NCI-H1092 treated with DMSO at 0.1 percent for 48 hours (cell line): ENCODE measurements around the gene CUX1.

Experiments used
- DNase-seq: peaks from one replicate; lab custom pipeline; 2025; lab: John Stamatoyannopoulos, UW

CUX1 gene

DNA sequence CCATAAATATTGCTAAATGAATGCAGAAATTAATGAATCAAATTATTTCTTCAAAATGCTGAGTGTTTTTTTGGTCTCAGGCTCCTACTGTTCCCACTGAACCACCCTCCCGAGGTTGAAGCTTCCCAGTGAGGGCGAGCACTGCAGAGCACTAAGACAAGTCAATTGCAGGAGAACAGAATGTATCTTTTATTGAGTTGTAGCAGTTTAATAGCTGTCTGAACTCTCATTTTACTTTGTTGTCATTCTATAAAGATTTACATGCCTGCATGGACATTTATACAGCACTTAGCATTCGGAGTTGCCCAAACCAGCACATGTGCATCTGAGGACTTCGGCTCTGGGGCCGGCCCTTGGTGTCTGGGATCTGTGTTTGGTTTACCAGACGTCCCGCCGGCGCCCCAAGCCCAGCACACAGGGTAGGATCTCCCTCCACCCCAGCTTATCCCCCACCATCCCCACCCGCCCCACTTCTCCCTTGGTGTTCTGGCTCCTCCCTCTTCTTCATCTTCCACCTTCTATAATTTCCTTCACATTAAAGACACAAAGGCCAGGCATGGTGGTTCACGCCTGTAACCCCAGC lies 258.2 kb downstream of the CUX1 start:
- DNase-seq: no peak

DNA sequence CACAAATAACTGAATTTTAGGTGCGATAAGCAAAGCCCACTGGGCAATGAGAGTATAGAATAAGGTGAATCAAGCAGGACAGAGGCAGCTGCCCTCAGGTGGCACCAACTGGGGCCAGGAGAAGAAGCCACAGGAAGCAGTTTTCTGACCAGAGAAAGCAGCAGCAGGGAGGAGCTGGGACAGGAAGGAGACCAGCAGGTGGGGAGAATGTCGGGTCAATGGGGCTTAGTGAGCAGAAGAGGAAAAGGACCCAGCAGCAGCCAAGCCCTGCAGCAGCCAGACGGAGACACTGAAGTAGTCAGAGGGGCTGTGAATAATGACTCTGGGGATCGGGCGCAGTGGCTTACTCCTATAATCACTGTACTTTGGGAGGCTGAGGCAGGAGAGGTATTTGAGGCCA lies 259.7 kb downstream of the CUX1 start:
- no peak for DNase-seq

DNA sequence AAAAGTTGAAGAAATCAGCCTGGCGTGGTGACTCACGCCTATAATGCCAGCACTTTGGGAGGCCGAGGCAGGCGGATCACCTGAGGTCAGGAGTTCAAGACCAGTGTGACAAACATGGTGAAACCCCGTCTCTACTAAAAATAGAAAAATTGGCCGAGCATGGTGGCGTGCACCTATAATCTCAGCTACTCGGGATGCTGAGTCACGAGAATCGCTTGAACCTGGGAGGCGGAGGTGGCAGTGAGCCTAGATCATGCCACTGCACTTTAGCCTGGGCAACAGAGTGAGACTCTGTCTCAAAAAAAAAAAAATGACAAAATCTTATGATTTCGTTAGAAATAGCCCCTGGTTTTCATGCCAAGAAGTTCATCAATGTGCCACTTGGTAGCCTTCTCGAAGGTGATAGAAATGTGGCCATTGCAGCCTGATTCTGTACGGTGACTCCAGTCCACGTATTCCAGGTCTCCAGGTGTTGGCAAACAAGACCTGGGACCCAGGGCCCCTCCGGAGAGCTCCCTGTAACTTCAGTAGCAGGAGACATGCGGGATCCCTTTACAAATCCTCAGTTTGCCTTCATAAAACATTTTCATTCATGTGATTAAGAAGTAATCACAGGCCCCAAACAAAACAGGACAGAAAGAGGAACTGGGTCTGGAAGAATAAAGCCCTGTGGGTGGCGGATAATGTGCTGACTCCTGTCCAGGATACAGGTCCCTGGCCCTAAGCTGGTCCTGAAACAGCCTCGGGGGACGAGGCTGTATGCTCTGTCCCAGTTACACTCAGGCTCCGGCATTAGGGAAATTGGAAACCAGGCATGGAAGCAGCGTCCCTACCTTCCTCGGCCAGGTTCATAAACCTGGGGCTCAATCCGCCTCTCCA lies 262.0 kb downstream of the CUX1 start:
- no peak for DNase-seq

DNA sequence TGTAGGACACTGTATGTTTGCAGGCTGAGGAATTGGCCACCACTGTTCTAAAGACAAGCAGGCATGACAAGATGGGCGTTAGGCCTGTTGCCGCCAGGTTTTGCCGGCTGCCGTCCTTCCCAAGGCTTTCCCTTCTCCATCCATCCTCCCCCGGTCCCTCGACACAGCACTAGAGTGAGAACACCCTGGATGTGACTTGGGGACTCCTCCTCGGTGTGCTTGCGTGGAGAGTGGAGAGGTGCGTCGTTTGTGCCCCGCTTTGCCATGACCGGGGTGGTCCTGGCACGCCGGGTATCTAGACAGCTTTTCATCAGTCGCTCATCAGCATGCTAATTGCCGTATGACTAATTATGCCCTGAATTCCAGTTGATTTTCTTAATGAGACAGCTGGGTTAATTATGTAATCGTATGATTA lies 262.6 kb downstream of the CUX1 start:
- DNase-seq: no peak

DNA sequence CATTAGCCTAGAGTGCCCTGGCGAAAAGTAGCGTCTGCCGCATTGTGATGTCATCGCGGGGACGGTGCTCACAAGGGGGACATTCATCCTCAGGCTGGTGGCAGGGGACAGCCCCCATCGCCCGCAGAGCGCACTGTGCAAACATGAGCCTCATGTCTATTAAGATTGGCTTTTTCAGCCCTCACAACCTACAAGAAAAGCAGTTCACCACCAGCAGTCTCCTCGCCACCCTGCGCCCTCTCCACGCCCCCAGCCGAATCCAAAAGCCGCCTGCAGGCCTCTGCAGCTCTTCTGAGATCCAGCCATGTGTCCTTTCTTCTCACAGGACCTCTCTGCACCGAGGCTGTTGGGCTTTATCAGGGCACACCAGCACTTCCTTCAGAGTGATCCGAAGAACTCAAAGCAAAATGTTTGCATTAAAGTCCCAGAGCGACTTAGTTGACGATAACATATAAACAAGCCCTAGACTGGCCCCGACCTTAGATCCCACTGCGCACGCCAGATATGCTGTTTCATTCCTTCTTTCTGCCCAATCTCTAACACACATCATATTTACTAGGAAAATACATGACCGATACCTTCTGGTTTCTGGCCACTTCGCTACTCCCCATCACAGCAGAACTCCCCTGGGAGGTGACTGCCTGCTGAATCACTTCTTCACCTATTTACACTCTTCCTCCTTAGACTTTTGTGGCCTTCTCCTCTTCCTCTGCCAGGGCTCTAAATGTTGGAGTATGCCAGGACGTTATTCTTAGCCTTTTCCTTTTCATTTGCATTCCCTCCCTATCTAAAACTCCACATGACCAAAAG lies 263.2 kb downstream of the CUX1 start:
- no peak for DNase-seq

DNA sequence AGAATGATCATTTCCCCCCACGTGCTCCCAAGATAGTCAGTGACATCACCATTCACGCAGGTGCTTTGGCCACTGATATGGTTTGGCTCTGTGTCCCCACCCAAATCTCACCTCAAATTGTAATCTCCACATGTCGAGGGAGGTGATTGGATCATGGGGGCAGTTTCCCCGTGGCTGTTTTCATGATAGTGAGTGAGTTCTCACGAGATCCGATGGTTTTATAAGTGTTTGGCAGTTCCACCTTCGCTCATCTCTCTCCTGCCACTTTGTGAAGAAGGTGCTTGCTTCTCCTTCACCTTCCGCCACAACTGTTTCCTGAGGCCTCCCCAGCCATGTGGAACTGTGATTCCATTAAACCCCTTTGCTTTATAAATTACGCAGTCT lies 263.8 kb downstream of the CUX1 start:
- DNase-seq: no peak

DNA sequence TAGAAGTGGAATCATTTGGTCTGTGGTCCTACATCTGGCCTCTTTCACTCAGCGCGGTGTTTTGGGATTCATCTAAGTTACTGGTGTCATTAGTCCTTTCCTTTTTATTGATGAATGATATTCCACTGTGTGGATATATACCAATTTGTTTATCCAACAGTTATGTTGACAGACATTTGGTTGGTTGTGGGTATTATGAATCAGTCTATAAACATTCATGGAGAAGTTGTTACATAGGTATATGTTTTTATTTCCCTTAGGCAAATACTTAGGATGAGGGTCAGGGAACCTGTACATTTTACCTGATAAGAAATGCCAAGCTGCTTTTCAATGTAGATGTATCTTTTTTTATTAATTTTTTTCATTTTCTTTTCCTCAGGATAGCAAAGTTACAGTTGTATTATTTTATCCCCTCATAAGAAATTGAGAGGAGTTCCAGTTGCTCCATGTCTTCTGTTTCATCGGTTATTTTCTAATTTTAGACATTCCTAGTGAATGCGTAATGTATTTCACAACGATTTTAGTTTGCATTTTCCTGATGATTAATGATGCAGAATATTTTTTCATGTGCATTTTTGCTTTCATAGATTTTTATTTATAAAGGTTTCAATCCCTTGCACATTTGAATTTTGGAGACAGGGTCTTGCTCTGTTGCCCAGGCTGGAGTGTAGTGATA lies 265.4 kb downstream of the CUX1 start:
- no peak for DNase-seq

DNA sequence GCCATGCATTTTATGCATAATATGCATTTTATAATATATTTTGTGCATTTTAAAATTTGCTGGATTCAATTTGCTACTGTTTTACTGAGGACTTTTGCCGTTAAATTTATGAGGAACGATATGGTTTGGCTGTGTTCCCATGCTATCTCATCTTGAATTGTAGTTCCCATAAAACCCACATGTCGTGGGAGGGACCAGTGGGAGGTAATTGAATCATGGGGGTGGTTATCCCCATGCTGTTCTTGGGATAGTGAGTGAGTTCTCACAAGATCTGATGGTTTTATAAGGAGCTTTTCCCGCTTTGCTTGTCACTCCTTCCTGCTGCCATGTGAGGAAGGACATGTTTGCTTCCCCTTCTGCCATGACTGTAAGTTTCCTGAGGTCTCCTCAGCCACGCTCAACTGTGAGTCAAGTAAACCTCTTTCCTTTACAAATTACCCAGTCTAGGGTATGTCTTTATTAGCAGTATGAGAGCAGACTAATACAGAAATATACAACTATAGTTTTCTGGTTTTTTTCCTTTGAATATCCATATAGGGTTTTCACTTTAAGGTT lies 267.9 kb downstream of the CUX1 start:
- no peak for DNase-seq

DNA sequence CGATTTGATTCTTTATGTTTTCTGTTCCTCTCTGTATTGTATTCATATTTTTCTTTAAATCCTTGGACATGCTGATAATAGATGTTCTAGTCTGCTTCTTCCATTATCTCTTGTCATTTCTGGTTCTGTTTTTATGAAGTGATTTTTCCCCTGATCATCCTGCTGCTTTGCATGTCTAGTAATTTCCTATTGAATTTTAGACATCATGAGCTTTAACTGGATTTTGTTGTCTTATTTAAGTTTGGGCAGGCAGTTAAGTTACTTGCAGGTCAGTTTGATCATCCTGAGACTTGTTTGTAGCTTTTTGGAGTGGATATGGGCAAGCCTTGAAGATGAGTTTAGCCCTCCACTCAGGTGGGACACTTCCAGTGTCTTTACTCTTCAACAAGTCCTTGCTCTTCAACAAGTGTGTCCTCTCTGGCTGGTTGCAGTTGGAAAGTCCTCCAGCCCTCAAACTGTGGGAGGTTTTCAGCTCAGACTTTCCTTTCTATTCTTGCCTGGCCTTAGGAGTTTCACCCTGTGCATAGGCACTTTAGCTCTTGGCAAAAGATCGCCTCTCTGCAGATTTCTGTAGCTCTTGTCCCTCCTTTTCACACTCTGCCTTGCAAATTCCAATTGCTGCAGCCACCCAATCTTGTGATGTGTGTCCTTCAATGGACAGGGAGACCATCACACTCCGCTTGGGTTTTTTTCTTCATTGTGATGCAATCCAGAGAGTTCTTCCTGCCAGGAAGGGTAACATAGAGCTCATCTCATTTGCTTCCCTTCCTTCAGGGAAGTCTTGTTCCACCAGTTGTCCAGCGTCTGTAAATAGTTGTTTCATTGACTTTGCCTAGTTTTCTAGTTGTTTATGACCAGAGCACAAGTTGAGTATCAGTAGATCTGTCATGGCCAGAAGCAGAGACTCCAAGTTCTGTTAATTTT lies 272.0 kb downstream of the CUX1 start:
- DNase-seq: no peak

DNA sequence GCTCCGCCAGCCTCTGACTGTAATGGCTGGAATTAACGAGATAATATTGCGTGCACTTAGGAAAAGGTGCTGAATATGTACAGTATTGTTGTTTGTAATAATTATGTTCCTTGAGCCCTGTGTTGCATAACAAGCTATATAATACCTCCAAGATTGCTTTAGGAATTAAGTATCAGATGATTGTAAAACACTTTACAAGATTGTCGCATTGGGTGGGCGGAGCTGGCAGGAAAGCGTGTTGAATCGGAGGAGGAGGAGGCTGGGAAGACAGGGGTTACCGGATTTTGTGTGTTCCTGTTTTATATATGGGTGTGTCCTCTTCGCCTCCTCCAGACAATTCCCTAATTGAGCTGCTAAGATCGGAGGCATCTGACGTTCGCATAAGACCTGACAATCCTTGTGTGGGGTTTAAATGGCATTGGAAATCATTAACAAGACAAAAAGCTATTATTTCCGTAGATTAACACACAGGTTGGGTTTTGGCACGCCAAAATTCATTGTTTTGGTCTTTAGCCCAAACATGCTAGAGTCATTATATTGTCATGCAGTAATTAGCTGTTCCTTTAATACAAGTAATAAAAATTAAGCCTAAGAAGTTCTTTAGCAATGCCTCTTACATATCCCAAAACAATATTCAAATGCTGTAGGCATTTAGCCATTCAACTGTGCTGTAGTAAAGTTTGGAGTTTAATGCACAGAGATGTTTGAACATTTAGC lies 276.3 kb downstream of the CUX1 start:
- DNase-seq: no peak

DNA sequence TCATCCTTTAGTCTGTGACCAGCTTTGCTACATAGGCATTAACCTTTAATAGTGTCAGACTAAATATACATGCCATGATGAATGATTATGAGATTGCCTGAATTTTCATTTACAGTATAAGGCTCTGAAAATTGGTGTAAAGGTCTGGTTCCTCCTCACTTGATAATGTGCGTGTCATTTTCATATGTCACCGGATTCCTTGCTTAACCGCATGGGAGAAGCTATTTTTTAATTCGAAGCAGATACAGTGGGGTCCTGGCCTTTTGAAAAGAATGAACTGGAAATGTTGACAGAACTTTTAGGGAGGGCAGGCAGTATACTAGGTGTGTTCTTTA lies 276.9 kb downstream of the CUX1 start:
- no peak for DNase-seq

DNA sequence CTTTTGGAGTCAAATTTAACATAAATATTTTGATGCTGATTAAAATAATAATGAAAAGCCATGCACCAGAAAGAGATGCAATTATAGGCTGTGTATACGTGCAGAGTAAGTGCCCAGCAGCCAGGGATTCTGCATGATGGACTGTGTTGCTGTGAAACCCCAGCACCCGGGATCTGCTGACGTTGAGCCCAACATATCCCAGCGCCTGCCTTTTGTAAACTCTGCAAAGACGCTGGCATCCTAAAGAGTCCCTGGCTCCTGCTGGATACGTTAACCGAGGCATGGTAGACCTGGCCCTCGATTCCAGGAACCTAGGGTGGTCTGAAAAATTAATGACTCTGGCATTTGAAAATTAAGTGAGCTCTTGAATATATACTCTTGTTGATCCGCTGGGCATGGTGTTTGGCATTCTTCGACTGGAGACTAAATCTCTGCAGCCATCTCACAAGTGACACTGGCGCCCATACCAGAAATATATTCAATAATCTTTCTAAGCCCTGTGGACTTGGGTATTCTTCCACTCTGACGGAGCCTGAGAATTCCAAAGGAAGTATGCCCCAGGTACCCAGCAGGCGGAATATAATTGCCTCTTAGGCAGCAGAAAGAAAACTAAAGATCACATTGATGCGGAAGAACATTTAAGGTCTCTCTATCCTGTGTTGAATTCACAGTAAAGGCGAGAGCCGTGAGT lies 278.0 kb downstream of the CUX1 start:
- no peak for DNase-seq

DNA sequence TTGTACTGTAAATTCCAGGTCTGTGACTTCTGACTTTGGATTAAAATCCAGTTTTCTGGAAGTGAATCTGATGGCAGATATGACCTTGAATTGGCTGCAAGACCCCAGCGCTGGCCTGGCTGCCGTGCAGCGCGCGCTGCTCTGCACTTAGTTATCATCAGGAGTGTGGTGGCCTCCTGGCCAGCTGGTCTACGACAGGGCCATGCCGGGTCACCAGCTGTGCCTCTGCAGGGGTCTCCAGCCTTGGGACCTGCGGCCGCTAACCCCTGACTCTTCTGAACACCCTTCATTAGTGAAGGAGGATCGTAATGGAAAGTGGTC lies 278.5 kb downstream of the CUX1 start:
- DNase-seq: no peak

DNA sequence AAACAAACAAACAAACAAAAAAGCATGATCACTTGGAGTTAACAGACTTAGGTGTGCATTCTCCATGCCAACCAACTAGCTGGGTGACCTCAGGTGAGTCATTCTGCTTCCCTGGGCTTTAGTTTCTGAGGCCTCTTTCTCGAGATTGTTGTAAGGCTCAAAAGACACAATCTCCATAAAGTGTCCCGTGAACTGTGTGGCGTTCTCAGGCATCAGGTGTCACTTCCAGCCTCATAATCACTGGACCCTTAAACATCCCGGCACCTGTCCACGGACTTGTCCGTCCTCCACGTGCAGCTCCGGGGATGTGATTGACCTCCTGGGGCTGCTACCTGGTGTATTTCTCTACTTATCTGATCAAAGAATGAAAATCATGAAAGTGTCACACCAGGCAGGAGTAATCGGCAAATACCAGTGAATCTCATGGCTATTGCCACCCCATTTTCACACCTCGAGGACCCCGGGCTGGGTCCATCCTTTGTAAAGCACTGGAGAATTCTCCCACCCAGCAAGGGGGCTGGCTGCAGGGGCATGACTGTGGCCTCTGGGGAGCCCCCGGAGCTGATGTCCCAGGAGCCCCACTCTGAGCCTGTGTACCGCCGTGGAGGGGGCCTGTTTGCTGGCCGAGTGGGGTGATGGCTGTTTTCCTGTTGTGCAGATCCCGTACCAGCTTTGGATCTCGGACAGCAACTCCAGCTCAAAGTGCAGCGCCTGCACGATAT lies 279.4 kb downstream of the CUX1 start:
- no peak for DNase-seq

DNA sequence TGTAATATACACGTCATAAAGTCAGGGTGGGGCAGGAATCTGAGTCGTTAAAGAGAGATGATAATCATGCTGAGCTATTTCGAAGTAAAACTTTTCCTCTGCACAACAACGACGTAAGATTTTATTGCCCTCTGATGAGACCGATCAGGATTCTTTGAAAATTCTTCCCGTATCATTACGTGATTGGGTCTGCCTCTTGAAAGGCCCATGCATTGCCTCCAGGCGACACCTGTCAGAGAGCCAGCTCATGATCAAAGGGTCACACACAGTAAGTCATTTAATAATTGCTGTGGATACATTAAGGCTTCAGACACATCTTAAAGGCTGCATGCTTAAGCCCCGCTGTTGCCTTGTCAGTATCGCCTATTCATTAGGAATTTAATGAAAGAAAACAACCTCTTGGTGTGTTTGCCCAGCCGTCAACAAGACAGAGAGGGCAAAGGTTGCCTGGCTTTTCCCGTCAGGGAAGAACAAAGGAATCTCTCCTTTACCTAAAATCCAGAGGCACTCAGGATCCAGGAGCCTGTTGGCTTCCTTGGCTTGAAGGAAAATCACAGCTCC lies 280.3 kb downstream of the CUX1 start:
- no peak for DNase-seq

DNA sequence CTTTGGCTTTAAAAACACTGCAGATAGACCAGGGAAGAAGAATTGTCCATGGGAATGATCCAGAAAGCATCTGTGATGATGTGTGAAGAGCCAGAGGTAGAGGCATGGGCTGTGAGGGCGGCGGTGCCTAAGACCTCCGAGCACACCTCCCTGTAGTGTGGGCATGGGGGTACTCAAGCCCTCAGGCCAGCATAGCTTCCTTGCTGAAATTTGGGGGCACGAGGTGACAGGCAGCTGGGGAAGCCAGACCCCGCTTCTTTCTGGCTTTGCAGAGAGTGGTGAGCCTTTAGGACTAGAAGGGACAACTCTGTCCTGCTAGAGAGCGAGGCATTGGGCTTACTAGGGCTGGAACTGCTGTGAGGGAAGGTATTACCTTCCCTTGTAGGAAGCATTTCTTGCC lies 281.6 kb downstream of the CUX1 start:
- no peak for DNase-seq

DNA sequence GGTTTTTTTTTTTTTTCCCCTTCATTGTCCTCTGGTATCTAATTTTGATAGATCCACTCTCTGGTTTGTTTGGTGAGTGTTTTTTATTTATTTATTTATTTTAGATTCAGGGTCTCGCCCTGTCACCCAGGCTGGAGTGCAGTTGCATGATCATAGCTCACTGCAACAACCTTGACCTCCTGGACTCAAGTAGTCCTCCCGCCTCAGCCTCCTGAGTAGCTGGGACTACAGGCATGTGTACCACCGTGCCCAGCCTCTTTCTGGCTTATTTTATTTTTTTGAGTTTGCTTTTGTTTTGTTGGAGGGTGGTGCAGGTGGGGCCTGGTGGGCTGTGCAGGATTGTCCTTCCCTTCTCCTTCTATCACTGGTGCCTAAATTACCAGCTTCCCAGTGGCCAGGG lies 282.0 kb downstream of the CUX1 start:
- no peak for DNase-seq

DNA sequence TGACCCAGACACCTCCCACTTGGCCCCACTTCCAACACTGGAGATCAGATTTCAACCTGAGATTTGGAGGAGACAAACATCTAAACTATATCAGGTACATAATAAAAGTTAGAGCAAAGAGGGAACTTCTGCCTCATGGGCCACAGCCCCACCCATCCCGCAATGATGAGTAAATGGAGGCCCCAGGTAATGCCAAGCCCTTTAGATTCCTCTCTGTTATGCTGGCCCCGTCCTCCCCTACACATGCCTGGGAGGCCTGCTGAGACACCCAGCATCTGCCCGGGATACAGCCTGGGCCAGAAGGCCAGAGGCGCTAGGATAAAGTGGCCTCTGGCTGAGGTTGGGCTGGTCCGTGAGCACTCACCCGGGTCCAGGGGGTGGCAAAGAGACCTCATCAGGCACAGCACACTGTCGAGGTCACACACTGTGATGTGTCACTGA lies 283.7 kb downstream of the CUX1 start:
- no peak for DNase-seq

DNA sequence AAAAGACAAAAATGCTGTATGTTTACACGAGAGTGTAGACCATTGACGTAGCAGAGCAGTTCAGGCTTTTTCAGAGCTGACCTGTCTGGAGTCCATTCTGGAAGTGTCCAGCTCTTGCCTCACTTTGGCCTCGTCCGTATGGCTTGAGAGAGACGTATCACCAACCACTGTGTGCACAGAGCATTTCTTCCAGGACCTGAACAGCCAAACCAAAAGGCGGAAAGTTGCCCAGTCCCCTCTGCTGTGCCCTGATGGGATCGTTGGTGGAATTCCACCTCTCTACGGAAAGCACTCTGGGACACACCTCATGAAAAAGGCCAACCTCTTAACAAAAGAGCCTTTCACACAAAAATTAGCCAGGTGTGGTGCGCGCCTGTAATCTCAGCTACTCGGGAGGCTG lies 284.5 kb downstream of the CUX1 start:
- no peak for DNase-seq
